HEK293 (cell line): ENCODE results near the gene CHRDL1.
"Not testable (repeated sequence)": the region's sequence is repeated elsewhere in the genome, so short reads cannot be mapped to it uniquely, and the experiment has no call there.

Source experiments
- CTCF ChIA-PET: fragments of 350-600 bp; formaldehyde crosslinking; extraction: SDS; loops from one replicate; lab custom pipeline; 2021; ENCODE audit warnings: antibody characterized with exemption; lab: Yijun Ruan, JAX
- POLR2A ChIA-PET: fragments of 300-600 bp; formaldehyde crosslinking; extraction: SDS; loops from one replicate; lab custom pipeline; 2020; ENCODE audit warnings: antibody characterized with exemption, inconsistent platforms; lab: Yijun Ruan, JAX
- H3K27ac ChIP-seq: fragments of 200-500 bp; sonication (Bioruptor generic); 2 replicates; pipeline ENCODE4 v1.5.1; 2014; ENCODE audit warnings: low read depth, low read length, control low read depth, inconsistent platforms; ENCODE audit errors: extremely low read depth
- H3K36me3 ChIP-seq, 2 experiments: fragments of 200-500 bp in 1 of 2; sonication (Bioruptor generic) in 1 of 2; 1 replicate in 1 of 2; 2 replicates in 1 of 2; pipeline ENCODE4 v1.5.1; 2014 to 2017; ENCODE audit warnings: inconsistent platforms in 2 of 2, low read length in 2 of 2; ENCODE audit not compliant: control insufficient read depth in 2 of 2, insufficient read depth in 1 of 2
- H3K4me1 ChIP-seq: fragments of 200-500 bp; sonication (Bioruptor generic); 2 replicates; pipeline ENCODE4 v1.5.1; 2014; ENCODE audit warnings: mild to moderate bottlenecking, low read length, inconsistent platforms; ENCODE audit not compliant: control insufficient read depth, insufficient read depth
- H3K4me3 ChIP-seq: 2 replicates; pipeline ENCODE4 v1.5.1; 2011; ENCODE audit warnings: low read depth, mild to moderate bottlenecking, control low read depth, low read length, moderate library complexity
- H3K9me3 ChIP-seq: fragments of 200-500 bp; sonication (Bioruptor generic); 2 replicates; pipeline ENCODE4 v1.5.1; 2014; ENCODE audit warnings: low read depth, low read length, inconsistent platforms; ENCODE audit not compliant: control insufficient read depth, insufficient read depth
- BCL11A ChIP-seq: fragments of 450-650 bp; formaldehyde crosslinking; IDR thresholded peaks from 2 replicates; pipeline ENCODE4 v1.5.1; 2016; ENCODE audit warnings: low read depth, missing biosample characterization, missing genetic modification characterization
- HOXD13 ChIP-seq: sonication (generic); formaldehyde crosslinking; IDR thresholded peaks from 2 replicates; pipeline ENCODE4 v1.8.0; 2022; ENCODE audit warnings: missing genetic modification reagents, borderline replicate concordance
- OVOL3 ChIP-seq: fragments of 450-650 bp; formaldehyde crosslinking; IDR thresholded peaks from 2 replicates; pipeline ENCODE4 v1.5.1; 2016; ENCODE audit warnings: missing biosample characterization, missing genetic modification characterization
- TRIM28 ChIP-seq: IDR thresholded peaks from 2 replicates; pipeline ENCODE4 v1.6.1; 2011; ENCODE audit warnings: low read length, control low read depth, borderline replicate concordance
- ZBTB20 ChIP-seq: fragments of 450-650 bp; formaldehyde crosslinking; IDR thresholded peaks from 2 replicates; pipeline ENCODE4 v1.5.1; 2016; ENCODE audit warnings: missing biosample characterization, missing genetic modification characterization
- ZBTB48 ChIP-seq: fragments of 450-650 bp; formaldehyde crosslinking; IDR thresholded peaks from 2 replicates; pipeline ENCODE4 v1.5.1; 2016; ENCODE audit warnings: missing biosample characterization, missing genetic modification characterization
- ZFP37 ChIP-seq: fragments of 450-650 bp; formaldehyde crosslinking; IDR thresholded peaks from 2 replicates; pipeline ENCODE4 v1.5.1; 2016; ENCODE audit warnings: missing biosample characterization, missing genetic modification characterization
- ZNF112 ChIP-seq: fragments of 450-650 bp; formaldehyde crosslinking; IDR thresholded peaks from 2 replicates; pipeline ENCODE4 v1.5.0; 2017; ENCODE audit warnings: missing biosample characterization, missing genetic modification characterization
- ZNF140 ChIP-seq: fragments of 450-650 bp; formaldehyde crosslinking; IDR thresholded peaks from 2 replicates; pipeline ENCODE4 v1.5.1; 2016; ENCODE audit warnings: missing biosample characterization, missing genetic modification characterization
- ZNF19 ChIP-seq: fragments of 450-650 bp; formaldehyde crosslinking; IDR thresholded peaks from 2 replicates; pipeline ENCODE4; 2016; ENCODE audit warnings: missing biosample characterization, missing genetic modification characterization, low read depth
- ZNF366 ChIP-seq: fragments of 450-650 bp; formaldehyde crosslinking; conservative IDR thresholded peaks from 2 replicates; pipeline ENCODE4 v1.5.1; 2016; ENCODE audit warnings: missing biosample characterization, missing genetic modification characterization
- ZNF394 ChIP-seq: fragments of 450-650 bp; formaldehyde crosslinking; IDR thresholded peaks from 2 replicates; pipeline ENCODE4 v1.5.1; 2016; ENCODE audit warnings: missing biosample characterization, missing genetic modification characterization, mild to moderate bottlenecking, moderate library complexity, borderline replicate concordance
- ZNF416 ChIP-seq: fragments of 450-650 bp; formaldehyde crosslinking; IDR thresholded peaks from 2 replicates; pipeline ENCODE4 v1.5.1; 2016; ENCODE audit warnings: missing biosample characterization, missing genetic modification characterization
- ZNF426 ChIP-seq: fragments of 450-650 bp; formaldehyde crosslinking; IDR thresholded peaks from 2 replicates; pipeline ENCODE4 v1.5.1; 2017; ENCODE audit warnings: missing biosample characterization, missing genetic modification characterization, mild to moderate bottlenecking, inconsistent platforms, moderate library complexity
- ZNF433 ChIP-seq: fragments of 450-650 bp; formaldehyde crosslinking; IDR thresholded peaks from 2 replicates; pipeline ENCODE4 v1.5.1; 2016; ENCODE audit warnings: missing biosample characterization, missing genetic modification characterization, low read depth
- ZNF510 ChIP-seq: fragments of 450-650 bp; formaldehyde crosslinking; IDR thresholded peaks from 2 replicates; pipeline ENCODE4 v1.5.1; 2018; ENCODE audit warnings: mild to moderate bottlenecking, missing genetic modification characterization, missing biosample characterization; ENCODE audit not compliant: insufficient replicate concordance
- ZNF555 ChIP-seq: fragments of 450-650 bp; formaldehyde crosslinking; conservative IDR thresholded peaks from 2 replicates; pipeline ENCODE4 v1.5.1; 2017; ENCODE audit warnings: missing biosample characterization, mild to moderate bottlenecking, missing genetic modification characterization, inconsistent platforms
- ZNF571 ChIP-seq: fragments of 450-650 bp; formaldehyde crosslinking; IDR thresholded peaks from 2 replicates; pipeline ENCODE4 v1.5.0; 2017; ENCODE audit warnings: missing biosample characterization, missing genetic modification characterization
- ZNF610 ChIP-seq: fragments of 450-650 bp; formaldehyde crosslinking; IDR thresholded peaks from 2 replicates; pipeline ENCODE4 v1.5.1; 2016; ENCODE audit warnings: missing biosample characterization, missing genetic modification characterization, borderline replicate concordance
- ZNF623 ChIP-seq: fragments of 450-650 bp; formaldehyde crosslinking; IDR thresholded peaks from 2 replicates; pipeline ENCODE4 v1.5.1; 2016; ENCODE audit warnings: missing biosample characterization, missing genetic modification characterization
- ZNF791 ChIP-seq: fragments of 450-650 bp; formaldehyde crosslinking; IDR thresholded peaks from 2 replicates; pipeline ENCODE4 v1.5.1; 2016; ENCODE audit warnings: missing biosample characterization, missing genetic modification characterization
- TF ChIP-seq, protein P1 (sequence below): fragments of 450-650 bp; formaldehyde crosslinking; IDR thresholded peaks from 2 replicates; pipeline ENCODE4 v1.5.1; 2016; ENCODE audit warnings: missing biosample characterization, missing genetic modification characterization, low read depth
- TF ChIP-seq, protein P2 (sequence below): fragments of 450-650 bp; formaldehyde crosslinking; IDR thresholded peaks from 2 replicates; pipeline ENCODE4 v1.5.1; 2016; ENCODE audit warnings: missing biosample characterization, missing genetic modification characterization
- TF ChIP-seq, protein P3 (sequence below): fragments of 450-650 bp; formaldehyde crosslinking; conservative IDR thresholded peaks from 2 replicates; pipeline ENCODE4 v1.5.1; 2016; ENCODE audit warnings: low read depth, missing biosample characterization, missing genetic modification characterization

Gene CHRDL1

GRCh38 chrX:110836001-110836400 lies 40.4 kb upstream of the CHRDL1 start (continued):
- TF ChIP-seq, protein P1, sequence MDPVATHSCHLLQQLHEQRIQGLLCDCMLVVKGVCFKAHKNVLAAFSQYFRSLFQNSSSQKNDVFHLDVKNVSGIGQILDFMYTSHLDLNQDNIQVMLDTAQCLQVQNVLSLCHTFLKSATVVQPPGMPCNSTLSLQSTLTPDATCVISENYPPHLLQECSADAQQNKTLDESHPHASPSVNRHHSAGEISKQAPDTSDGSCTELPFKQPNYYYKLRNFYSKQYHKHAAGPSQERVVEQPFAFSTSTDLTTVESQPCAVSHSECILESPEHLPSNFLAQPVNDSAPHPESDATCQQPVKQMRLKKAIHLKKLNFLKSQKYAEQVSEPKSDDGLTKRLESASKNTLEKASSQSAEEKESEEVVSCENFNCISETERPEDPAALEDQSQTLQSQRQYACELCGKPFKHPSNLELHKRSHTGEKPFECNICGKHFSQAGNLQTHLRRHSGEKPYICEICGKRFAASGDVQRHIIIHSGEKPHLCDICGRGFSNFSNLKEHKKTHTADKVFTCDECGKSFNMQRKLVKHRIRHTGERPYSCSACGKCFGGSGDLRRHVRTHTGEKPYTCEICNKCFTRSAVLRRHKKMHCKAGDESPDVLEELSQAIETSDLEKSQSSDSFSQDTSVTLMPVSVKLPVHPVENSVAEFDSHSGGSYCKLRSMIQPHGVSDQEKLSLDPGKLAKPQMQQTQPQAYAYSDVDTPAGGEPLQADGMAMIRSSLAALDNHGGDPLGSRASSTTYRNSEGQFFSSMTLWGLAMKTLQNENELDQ (tag by site-specific recombination), result no peak
- TF ChIP-seq ZNF112 (tag by site-specific recombination), result no peak
- TF ChIP-seq TRIM28, result no peak
- no peak for TF ChIP-seq ZBTB20 (tag by site-specific recombination)
- TF ChIP-seq HOXD13 (CRISPR knock-in tag), result no peak
- TF ChIP-seq, protein P2, sequence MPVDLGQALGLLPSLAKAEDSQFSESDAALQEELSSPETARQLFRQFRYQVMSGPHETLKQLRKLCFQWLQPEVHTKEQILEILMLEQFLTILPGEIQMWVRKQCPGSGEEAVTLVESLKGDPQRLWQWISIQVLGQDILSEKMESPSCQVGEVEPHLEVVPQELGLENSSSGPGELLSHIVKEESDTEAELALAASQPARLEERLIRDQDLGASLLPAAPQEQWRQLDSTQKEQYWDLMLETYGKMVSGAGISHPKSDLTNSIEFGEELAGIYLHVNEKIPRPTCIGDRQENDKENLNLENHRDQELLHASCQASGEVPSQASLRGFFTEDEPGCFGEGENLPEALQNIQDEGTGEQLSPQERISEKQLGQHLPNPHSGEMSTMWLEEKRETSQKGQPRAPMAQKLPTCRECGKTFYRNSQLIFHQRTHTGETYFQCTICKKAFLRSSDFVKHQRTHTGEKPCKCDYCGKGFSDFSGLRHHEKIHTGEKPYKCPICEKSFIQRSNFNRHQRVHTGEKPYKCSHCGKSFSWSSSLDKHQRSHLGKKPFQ (tag by site-specific recombination), result no peak
- TF ChIP-seq ZNF571 (tag by site-specific recombination), result no peak
- no peak for TF ChIP-seq ZFP37 (tag by site-specific recombination)
- no peak for TF ChIP-seq BCL11A
- no peak for TF ChIP-seq ZNF416 (tag by site-specific recombination)
- no peak for TF ChIP-seq OVOL3 (tag by site-specific recombination)

- ChIA-PET CTCF (interaction anchor here (0.6 to 0.7 kb wide), 3 partner anchors 25 to 446 kb away, joined by 3 read pairs; no protein-coding TSS in a partner anchor), POLR2A (no interaction called here)
- no peaks in the 10 kb centered on the region; the same call in 1 of the 2 replicates for H3K9me3 ChIP-seq
- H3K4me3 ChIP-seq, result no peak overlapping the region
- no peaks in the 10 kb centered on the region for H3K36me3 ChIP-seq
- H3K27ac ChIP-seq, result no peak overlapping the region
- no peaks in the 10 kb centered on the region for H3K4me1 ChIP-seq
- TF ChIP-seq ZBTB48 (tag by site-specific recombination) (no peak), ZNF610 (tag by site-specific recombination) (no peak), ZNF791 (no peak), ZNF366 (tag by site-specific recombination) (no peak)
Observed at GRCh38 chrX:110825972-110826371, 30.4 kb upstream of the CHRDL1 start.

- H3K4me1 ChIP-seq, H3K9me3 ChIP-seq, H3K27ac ChIP-seq, H3K4me3 ChIP-seq, CTCF ChIA-PET, H3K36me3 ChIP-seq, POLR2A ChIA-PET: not testable (repeated sequence)
- TF ChIP-seq ZNF623 (tag by site-specific recombination) (peak; percentile 52; the same call in 1 of the 2 replicates), ZNF555 (tag by site-specific recombination) (peak; percentile 70), ZFP37 (tag by site-specific recombination) (0 out of 2 replicates have a peak, but pooled peaks have one; percentile 54), ZNF140 (tag by site-specific recombination) (0 out of 2 replicates have a peak, but pooled peaks have one; percentile 16), ZNF510 (tag by site-specific recombination) (peak; percentile 47), ZNF394 (peak; percentile 78; the same call in 1 of the 2 replicates), ZNF19 (tag by site-specific recombination) (0 out of 2 replicates have a peak, but pooled peaks have one; percentile 18), ZNF426 (tag by site-specific recombination) (peak; percentile 70), ZNF433 (tag by site-specific recombination) (peak; percentile 36; the same call in 1 of the 2 replicates)
- TF ChIP-seq, protein P3, sequence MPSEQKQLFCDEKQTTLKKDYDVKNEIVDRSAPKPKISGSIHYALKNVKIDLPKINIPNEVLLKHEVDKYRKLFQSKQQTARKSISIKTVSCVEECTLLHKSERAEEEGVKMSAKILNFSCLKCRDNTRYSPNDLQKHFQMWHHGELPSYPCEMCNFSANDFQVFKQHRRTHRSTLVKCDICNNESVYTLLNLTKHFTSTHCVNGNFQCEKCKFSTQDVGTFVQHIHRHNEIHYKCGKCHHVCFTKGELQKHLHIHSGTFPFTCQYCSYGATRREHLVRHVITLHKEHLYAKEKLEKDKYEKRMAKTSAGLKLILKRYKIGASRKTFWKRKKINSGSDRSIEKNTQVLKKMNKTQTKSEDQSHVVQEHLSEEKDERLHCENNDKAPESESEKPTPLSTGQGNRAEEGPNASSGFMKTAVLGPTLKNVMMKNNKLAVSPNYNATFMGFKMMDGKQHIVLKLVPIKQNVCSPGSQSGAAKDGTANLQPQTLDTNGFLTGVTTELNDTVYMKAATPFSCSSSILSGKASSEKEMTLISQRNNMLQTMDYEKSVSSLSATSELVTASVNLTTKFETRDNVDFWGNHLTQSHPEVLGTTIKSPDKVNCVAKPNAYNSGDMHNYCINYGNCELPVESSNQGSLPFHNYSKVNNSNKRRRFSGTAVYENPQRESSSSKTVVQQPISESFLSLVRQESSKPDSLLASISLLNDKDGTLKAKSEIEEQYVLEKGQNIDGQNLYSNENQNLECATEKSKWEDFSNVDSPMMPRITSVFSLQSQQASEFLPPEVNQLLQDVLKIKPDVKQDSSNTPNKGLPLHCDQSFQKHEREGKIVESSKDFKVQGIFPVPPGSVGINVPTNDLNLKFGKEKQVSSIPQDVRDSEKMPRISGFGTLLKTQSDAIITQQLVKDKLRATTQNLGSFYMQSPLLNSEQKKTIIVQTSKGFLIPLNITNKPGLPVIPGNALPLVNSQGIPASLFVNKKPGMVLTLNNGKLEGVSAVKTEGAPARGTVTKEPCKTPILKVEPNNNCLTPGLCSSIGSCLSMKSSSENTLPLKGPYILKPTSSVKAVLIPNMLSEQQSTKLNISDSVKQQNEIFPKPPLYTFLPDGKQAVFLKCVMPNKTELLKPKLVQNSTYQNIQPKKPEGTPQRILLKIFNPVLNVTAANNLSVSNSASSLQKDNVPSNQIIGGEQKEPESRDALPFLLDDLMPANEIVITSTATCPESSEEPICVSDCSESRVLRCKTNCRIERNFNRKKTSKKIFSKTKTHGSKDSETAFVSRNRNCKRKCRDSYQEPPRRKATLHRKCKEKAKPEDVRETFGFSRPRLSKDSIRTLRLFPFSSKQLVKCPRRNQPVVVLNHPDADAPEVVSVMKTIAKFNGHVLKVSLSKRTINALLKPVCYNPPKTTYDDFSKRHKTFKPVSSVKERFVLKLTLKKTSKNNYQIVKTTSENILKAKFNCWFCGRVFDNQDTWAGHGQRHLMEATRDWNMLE (tag by site-specific recombination), result peak; percentile 71; the same call in 1 of the 2 replicates
Observed at GRCh38 chrX:110816543-110816942, 20.9 kb upstream of the CHRDL1 start.
